T1000 (cell line): ENCODE data around the gene PCSK5.

Experiments used
- DNase-seq: peaks from one replicate; lab custom pipeline; 2025; ENCODE audit warnings: mixed read lengths; lab: John Stamatoyannopoulos, UW

The PCSK5 gene

GRCh38 chr9:76138360-76138759 is 247.9 kb downstream of the PCSK5 start:
- DNase-seq = no peak

GRCh38 chr9:76143834-76144233 is 253.4 kb downstream of the PCSK5 start:
- DNase-seq = no peak

- DNase-seq = no peak
Measured at GRCh38 chr9:76150013-76150412, 259.5 kb downstream of the PCSK5 start.

- DNase-seq = no peak
Measured at GRCh38 chr9:76151267-76151666, 260.8 kb downstream of the PCSK5 start.

- DNase-seq = no peak
Measured at GRCh38 chr9:76153339-76153738, 262.9 kb downstream of the PCSK5 start.

- no peak for DNase-seq
Measured at GRCh38 chr9:76153902-76154629, 263.6 kb downstream of the PCSK5 start.

- DNase-seq = no peak
Measured at GRCh38 chr9:76155361-76155760, 264.9 kb downstream of the PCSK5 start.

- DNase-seq = no peak
Measured at GRCh38 chr9:76158713-76159112, 268.2 kb downstream of the PCSK5 start.

GRCh38 chr9:76159293-76159926 is 268.9 kb downstream of the PCSK5 start:
- DNase-seq = no peak

- DNase-seq = no peak
Measured at GRCh38 chr9:76161106-76161505, 270.6 kb downstream of the PCSK5 start.

- DNase-seq = no peak
Measured at GRCh38 chr9:76161541-76161940, 271.1 kb downstream of the PCSK5 start.

GRCh38 chr9:76162086-76162730 is 271.7 kb downstream of the PCSK5 start:
- no peak for DNase-seq

- DNase-seq = no peak
Measured at GRCh38 chr9:76162751-76163500, 272.5 kb downstream of the PCSK5 start.

- no peak for DNase-seq
Measured at GRCh38 chr9:76166526-76166925, 276.1 kb downstream of the PCSK5 start.

- no peak for DNase-seq
Measured at GRCh38 chr9:76176171-76176570, 285.7 kb downstream of the PCSK5 start.

GRCh38 chr9:76177931-76178330 is 287.5 kb downstream of the PCSK5 start:
- DNase-seq = no peak

GRCh38 chr9:76180541-76180940 is 290.1 kb downstream of the PCSK5 start:
- DNase-seq = no peak

GRCh38 chr9:76181020-76181641 is 290.7 kb downstream of the PCSK5 start:
- no peak for DNase-seq

GRCh38 chr9:76181781-76182180 is 291.3 kb downstream of the PCSK5 start:
- no peak for DNase-seq

- DNase-seq = no peak
Measured at GRCh38 chr9:76185432-76185831, 295.0 kb downstream of the PCSK5 start.

- no peak for DNase-seq
Measured at GRCh38 chr9:76188286-76188685, 297.8 kb downstream of the PCSK5 start.

GRCh38 chr9:76188905-76189304 is 298.4 kb downstream of the PCSK5 start:
- DNase-seq = no peak
